Measurements from ENCODE around the gene COL23A1. TPM values are rescaled to one million over a fixed set of nuclear protein-coding genes. Genes with fewer than 3 reads are reported as not detected.

COL23A1 gene
- total RNA-seq, 1 donor from 2014 or later: not detected

GRCh38 chr5:178209334-178210072 lies 380.7 kb downstream of the COL23A1 start:
- peaks cover 27% of the 10 kb centered on the region for H3K4me1 Mint-ChIP-seq (ENCODE audit: low read depth)
- no peak for DNase-seq (ENCODE audit: low spot score)
- H3K9me3 Mint-ChIP-seq: no peaks in the 10 kb centered on the region
- no peaks in the 10 kb centered on the region for H3K27me3 Mint-ChIP-seq (ENCODE audit: low read depth)
- no peak overlapping the region for H3K27ac Mint-ChIP-seq
- H3K4me3 Mint-ChIP-seq (ENCODE audit: low read depth): no peak overlapping the region
- peaks cover 92% of the 10 kb centered on the region for H3K36me3 Mint-ChIP-seq (ENCODE audit: low read depth)
- intact Hi-C loops (cut with micrococcal nuclease): loop anchor here (10.0 kb wide), 2 partner anchors 615 to 1205 kb away; partner anchors contain the start of genes TMED9 and UIMC1

GRCh38 chr5:178208540-178209227 lies 381.5 kb downstream of the COL23A1 start:
- H3K4me1 Mint-ChIP-seq (ENCODE audit: low read depth): peaks cover 27% of the 10 kb centered on the region
- H3K36me3 Mint-ChIP-seq (ENCODE audit: low read depth): peaks cover 88% of the 10 kb centered on the region
- DNase-seq (ENCODE audit: low spot score): no peak
- H3K9me3 Mint-ChIP-seq: no peaks in the 10 kb centered on the region
- intact Hi-C loops (cut with micrococcal nuclease): loop anchor here (10.0 kb wide), 2 partner anchors 614 to 1204 kb away; partner anchors contain the start of genes TMED9 and UIMC1
- H3K4me3 Mint-ChIP-seq (ENCODE audit: low read depth): no peak overlapping the region
- peaks cover 2% of the 10 kb centered on the region for H3K27me3 Mint-ChIP-seq (ENCODE audit: low read depth)
- H3K27ac Mint-ChIP-seq: no peak overlapping the region

GRCh38 chr5:178207917-178208280 lies 382.3 kb downstream of the COL23A1 start:
- no peak for DNase-seq (ENCODE audit: low spot score)

DNA sequence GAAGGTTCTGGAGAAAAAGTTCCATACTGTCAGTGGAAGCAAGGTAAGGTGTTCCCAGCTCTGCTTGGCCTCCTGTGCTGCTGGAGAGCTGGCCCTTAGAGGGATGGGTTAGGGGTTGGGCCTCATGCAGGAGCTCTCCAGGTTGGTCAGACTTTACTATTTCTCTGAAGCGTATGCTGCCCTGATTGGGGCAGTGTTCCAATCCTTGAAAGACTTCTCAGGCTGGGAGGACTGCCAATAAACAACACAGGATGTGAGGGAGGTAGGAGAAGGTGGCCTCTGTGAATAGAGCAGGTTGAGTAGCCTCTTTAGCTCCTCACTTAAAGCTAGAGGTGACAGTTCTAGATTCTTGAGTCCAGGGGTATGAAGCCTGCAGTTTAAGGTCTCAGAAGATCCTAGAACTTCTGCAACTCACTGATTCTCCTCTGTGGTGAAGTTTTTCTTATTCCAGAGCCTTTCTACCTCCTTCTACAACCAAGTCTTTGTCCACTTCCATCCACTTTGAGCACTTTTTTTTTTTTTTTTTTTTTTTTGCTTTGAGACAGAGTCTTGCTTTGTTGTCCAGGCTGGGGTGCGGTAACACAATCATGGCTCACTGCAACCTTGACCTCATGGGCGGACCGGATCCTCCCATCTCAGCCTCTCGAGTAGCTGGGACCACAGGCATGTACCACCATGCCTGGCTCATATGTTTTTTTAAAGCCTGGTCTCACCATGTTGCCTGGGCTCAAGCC lies 382.8 kb downstream of the COL23A1 start:
- Mint-ChIP-seq H3K4me3 (ENCODE audit: low read depth) (peak overlapping the region; percentile 85), H3K27me3 (ENCODE audit: low read depth) (peaks cover 2% of the 10 kb centered on the region), H3K4me1 (ENCODE audit: low read depth) (peaks cover 27% of the 10 kb centered on the region), H3K36me3 (ENCODE audit: low read depth) (peaks cover 75% of the 10 kb centered on the region), H3K27ac (no peak overlapping the region), H3K9me3 (no peaks in the 10 kb centered on the region)
- no peak for DNase-seq (ENCODE audit: low spot score)
- intact Hi-C loops (cut with micrococcal nuclease): loop anchor here (10.0 kb wide), 2 partner anchors 613 to 1203 kb away; partner anchors contain the start of genes TMED9 and UIMC1

More at GRCh38 chr5:178207917-178208280, 382.3 kb downstream of the COL23A1 start:
- Mint-ChIP-seq H3K27me3 (ENCODE audit: low read depth) (peaks cover 2% of the 10 kb centered on the region), H3K9me3 (no peaks in the 10 kb centered on the region), H3K4me3 (ENCODE audit: low read depth) (peak overlapping the region; percentile 48), H3K4me1 (ENCODE audit: low read depth) (peaks cover 27% of the 10 kb centered on the region), H3K36me3 (ENCODE audit: low read depth) (peaks cover 80% of the 10 kb centered on the region), H3K27ac (peak overlapping the region; percentile 23)
- intact Hi-C loops (cut with micrococcal nuclease): loop anchor here (10.0 kb wide), 2 partner anchors 613 to 1203 kb away; partner anchors contain the start of genes TMED9 and UIMC1

- Mint-ChIP-seq H3K4me3 (ENCODE audit: low read depth) (peak overlapping the region; percentile 85), H3K27ac (peak overlapping the region; percentile 48), H3K27me3 (ENCODE audit: low read depth) (peaks cover 2% of the 10 kb centered on the region), H3K4me1 (ENCODE audit: low read depth) (peaks cover 27% of the 10 kb centered on the region), H3K36me3 (ENCODE audit: low read depth) (peaks cover 65% of the 10 kb centered on the region), H3K9me3 (no peaks in the 10 kb centered on the region)
- no peak for DNase-seq (ENCODE audit: low spot score)
- intact Hi-C loops (cut with micrococcal nuclease): loop anchor here (10.0 kb wide), 2 partner anchors 612 to 1202 kb away; partner anchors contain the start of genes TMED9 and UIMC1
Observed at GRCh38 chr5:178206166-178207101, 383.8 kb downstream of the COL23A1 start.

DNA sequence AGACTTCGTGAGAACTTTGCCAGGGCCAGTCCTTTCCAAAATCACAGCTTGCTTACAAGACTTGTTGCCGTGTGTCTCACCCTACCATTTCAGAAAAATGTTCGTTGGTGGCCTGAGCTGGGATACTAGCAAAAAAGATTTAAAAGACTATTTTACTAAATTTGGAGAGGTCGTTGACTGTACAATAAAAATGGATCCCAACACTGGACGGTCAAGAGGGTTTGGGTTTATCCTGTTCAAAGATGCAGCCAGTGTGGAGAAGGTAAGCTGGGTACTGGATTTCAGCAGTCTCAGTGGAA lies 384.5 kb downstream of the COL23A1 start:
- Mint-ChIP-seq H3K4me1 (ENCODE audit: low read depth) (peaks cover 27% of the 10 kb centered on the region), H3K9me3 (no peaks in the 10 kb centered on the region), H3K27ac (peak overlapping the region; percentile 48), H3K27me3 (ENCODE audit: low read depth) (peaks cover 2% of the 10 kb centered on the region), H3K4me3 (ENCODE audit: low read depth) (peak overlapping the region; percentile 85), H3K36me3 (ENCODE audit: low read depth) (peaks cover 58% of the 10 kb centered on the region)
- intact Hi-C loops (cut with micrococcal nuclease): loop anchor here (2.0 to 10.0 kb wide), 4 partner anchors 27 to 1201 kb away; partner anchors contain the start of genes PHYKPL, TMED9 and UIMC1
- no peak for DNase-seq (ENCODE audit: low spot score)

GRCh38 chr5:178204935-178205748 lies 385.1 kb downstream of the COL23A1 start:
- H3K4me3 Mint-ChIP-seq (ENCODE audit: low read depth): peak overlapping the region; percentile 95
- H3K4me1 Mint-ChIP-seq (ENCODE audit: low read depth): peaks cover 26% of the 10 kb centered on the region
- intact Hi-C loops (cut with micrococcal nuclease): loop anchor here (2.0 to 10.0 kb wide), 4 partner anchors 28 to 1200 kb away; partner anchors contain the start of genes PHYKPL, TMED9 and UIMC1
- peaks cover 53% of the 10 kb centered on the region for H3K36me3 Mint-ChIP-seq (ENCODE audit: low read depth)
- peak; percentile 73 for DNase-seq (ENCODE audit: low spot score)
- H3K27me3 Mint-ChIP-seq (ENCODE audit: low read depth): peaks cover 2% of the 10 kb centered on the region
- H3K9me3 Mint-ChIP-seq: no peaks in the 10 kb centered on the region
- peak overlapping the region; percentile 48 for H3K27ac Mint-ChIP-seq

- Mint-ChIP-seq H3K4me1 (ENCODE audit: low read depth) (peaks cover 23% of the 10 kb centered on the region), H3K4me3 (ENCODE audit: low read depth) (peak within 1 kb of the TSS; percentile 95), H3K27ac (peak within 1 kb of the TSS; percentile 98), H3K36me3 (ENCODE audit: low read depth) (peaks cover 45% of the 10 kb centered on the region), H3K9me3 (no peaks in the 10 kb centered on the region), H3K27me3 (ENCODE audit: low read depth) (peaks cover 2% of the 10 kb centered on the region)
- peak; percentile 94 for DNase-seq (ENCODE audit: low spot score)
- intact Hi-C loops (cut with micrococcal nuclease): loop anchor here (2.0 to 10.0 kb wide), 4 partner anchors 28 to 1200 kb away; partner anchors contain the start of genes PHYKPL, TMED9 and UIMC1
Observed at GRCh38 chr5:178204182-178204934, 385.8 kb downstream of the COL23A1 start, which contains the start of gene HNRNPAB. HNRNPAB (plus strand) TSS chr5:178204533; CDS start chr5:178204838, 305 bp downstream.

GRCh38 chr5:178203670-178204181 lies 386.5 kb downstream of the COL23A1 start:
- Mint-ChIP-seq H3K9me3 (no peaks in the 10 kb centered on the region), H3K27me3 (ENCODE audit: low read depth) (peaks cover 2% of the 10 kb centered on the region), H3K27ac (peak overlapping the region; percentile 98), H3K4me1 (ENCODE audit: low read depth) (peaks cover 20% of the 10 kb centered on the region), H3K36me3 (ENCODE audit: low read depth) (peaks cover 38% of the 10 kb centered on the region), H3K4me3 (ENCODE audit: low read depth) (peak overlapping the region; percentile 95)
- no peak for DNase-seq (ENCODE audit: low spot score)
- intact Hi-C loops (cut with micrococcal nuclease): loop anchor here (2.0 to 10.0 kb wide), 4 partner anchors 29 to 1199 kb away; partner anchors contain the start of genes PHYKPL, TMED9 and UIMC1

DNA sequence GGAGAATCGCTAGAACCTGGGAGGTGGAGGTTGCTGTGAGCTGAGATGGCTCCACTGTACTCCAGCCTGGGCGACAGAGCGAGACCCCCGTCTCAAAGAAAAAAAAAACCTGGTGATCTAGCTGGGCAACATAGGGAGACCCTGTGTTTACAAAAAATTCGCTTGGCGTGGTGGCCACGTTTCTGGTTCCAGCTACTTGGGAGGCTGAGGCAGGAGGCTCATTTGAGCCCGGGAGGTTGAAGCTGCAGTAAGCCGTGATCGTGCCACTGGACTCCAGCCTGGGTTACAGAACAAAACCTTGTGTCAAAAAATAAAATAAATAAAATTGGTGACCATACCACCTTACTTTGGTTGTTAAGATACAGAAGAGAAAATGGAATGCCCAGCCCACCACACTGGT lies 387.7 kb downstream of the COL23A1 start:
- Mint-ChIP-seq H3K4me3 (ENCODE audit: low read depth) (peak overlapping the region; percentile 67), H3K9me3 (no peaks in the 10 kb centered on the region), H3K4me1 (ENCODE audit: low read depth) (peaks cover 14% of the 10 kb centered on the region), H3K27ac (no peak overlapping the region), H3K27me3 (ENCODE audit: low read depth) (peaks cover 2% of the 10 kb centered on the region), H3K36me3 (ENCODE audit: low read depth) (peaks cover 28% of the 10 kb centered on the region)
- DNase-seq (ENCODE audit: low spot score): no peak
- intact Hi-C loops (cut with micrococcal nuclease): loop anchor here (10.0 kb wide), 2 partner anchors 608 to 1198 kb away; partner anchors contain the start of genes TMED9 and UIMC1
